Fibroblast of skin of left quadriceps (primary cell): Measurements from ENCODE around the gene PRCP.

Experiments used
- DNase-seq, 2 experiments: peaks; one replicate each; pipeline ENCODE4 v3.0.0-alpha.2; 2013; ENCODE audit warnings: low read depth in 2 of 2

The PRCP gene

DNA sequence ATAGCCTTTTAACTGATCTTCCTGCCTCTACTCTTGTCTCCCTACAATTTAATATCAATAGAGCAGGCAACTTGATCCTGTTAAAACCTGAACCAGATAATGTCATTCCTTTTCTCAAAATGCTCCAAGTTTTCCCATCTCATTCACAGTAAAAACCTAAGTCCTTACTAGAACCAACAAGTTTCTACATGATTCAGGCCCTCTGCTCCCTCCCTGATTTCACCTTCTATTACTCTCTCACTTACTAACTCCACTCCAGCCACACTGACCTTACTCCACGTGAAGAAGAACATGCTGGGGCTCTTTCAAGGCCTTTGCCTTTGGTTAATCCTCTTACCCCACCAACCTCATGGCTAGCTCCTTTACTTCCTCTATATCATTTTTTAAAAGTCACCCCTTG, 71.1 kb downstream of the PRCP start:
- DNase-seq = no peak

DNA sequence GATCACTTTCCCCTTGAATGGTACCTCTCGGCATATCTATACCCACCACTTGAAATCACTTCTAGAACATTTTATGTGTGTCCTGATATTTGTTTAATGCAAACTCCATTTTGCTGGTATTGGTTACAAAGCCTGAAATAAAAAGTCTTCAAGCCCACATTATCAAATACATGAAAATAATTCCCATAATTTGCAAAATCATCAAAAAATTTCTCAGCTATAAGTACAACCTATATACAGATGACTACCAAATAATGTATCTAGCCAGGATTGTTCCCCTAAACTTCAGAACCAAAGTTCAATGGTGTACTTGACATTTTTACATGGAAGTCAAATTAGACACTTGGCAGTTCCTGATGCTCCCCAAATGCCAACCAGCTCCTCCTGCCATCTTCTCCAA, 71.8 kb downstream of the PRCP start:
- no peak for DNase-seq

DNA sequence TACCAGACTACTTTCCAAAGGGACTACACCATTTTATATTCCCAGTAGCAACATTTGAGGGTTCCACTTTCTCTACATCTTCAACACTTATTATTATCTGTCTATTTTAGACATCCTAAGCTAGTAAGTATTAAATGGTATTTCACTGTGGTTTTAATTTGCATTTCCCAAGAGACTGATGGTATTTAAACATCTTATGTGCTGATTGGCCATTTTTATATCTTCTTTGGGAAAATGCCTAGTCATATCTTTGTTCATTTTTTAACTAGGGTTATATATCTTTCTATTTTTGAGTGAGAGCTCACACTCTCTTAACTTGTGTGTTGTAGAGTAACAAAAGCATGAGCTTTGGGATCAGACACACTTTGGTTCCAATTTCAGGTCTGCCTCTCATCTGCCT, 73.7 kb downstream of the PRCP start:
- peak; percentile 2 to 4 for DNase-seq

DNA sequence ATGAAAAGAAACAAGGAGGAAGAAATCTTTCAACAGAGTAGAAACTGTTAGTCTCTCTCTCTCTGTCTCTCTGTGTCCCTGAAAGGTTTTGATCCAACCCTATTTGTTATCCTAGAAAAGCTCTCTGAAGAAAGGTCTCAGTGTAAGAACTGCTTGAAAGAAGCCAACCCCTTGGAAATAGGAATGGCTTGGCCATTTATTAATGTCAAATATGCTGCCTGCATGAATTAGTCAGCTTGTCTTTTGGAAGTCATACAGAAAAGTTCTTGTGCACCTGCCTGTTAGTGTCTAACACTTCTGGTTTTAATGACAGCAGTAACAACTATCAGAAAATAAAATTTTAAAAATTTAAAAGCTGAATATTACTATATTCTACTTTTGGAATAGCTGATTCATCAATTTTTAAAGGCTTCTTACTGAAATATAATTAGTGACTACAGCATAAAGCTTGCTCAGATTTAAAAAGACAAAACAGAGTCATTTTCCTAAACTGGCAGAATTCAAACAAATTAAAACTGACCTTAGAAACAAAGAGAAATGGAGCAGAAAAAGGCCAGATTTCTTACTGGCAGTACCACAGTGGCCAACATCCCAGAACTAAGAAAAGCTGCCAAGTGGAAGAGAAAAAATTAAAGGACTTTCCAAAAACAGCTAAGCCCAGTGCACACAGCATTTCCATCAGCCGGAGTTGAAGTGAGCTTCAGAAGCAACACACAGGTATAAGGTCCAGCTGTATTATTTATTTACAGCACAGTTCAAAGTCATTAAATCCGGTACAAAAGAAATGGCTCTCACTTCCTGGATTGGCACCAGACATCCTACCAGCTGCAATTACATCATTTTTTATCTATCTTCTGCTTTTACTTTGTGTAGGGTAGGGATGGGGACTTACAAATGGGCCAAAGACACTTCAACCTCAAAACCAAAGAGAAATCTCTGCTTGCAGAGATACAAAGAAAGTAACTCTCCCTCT, 76.3 kb downstream of the PRCP start:
- no peak for DNase-seq

DNA sequence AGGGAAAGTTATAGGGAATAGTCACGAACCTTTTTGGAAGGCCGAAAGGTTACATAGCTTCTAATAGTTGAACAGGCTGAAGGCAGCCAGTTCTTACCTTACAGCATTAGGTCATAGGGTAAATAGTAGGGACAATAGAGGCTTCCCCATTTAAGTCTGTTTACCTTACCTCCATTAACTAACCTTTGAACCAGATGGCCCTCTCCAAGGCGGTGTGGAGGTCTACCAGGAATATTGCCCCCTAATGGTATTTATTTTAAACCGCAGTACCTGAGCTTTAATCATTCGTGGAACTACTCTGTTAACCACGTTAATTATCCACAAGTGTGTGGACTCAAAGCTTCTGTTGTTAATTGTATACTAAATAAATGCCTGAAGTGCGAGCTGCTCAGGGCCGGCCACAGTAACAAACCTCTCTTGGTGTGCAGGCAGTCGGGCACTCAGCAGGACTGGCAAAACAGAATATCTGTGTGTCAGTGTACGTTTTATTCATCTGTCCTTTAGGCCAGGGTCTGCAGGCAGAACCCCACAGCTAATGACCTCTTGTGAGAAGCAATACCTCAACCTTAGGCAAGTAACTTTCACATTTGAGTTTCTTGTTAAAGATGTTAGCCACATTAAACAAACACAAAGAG, 81.7 kb downstream of the PRCP start:
- no peak for DNase-seq

DNA sequence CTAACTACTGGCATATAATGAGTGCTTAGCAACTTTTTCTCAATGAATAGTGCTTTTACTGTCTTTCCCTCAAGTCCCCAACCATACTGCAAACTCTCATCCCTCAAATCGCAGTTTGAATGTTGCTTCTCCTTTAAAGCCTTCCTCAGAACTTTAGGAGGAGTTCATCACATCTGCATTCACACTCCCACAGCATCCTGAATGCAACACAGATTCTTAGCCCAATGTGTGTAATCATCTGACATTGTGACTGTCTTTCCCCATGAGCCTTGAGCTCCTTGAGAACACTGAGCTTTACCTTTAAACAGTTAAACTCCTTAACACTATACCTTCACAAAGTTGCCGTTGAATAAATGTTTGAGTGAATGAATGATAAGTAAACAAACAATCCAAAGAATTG, 84.8 kb downstream of the PRCP start:
- no peak for DNase-seq

DNA sequence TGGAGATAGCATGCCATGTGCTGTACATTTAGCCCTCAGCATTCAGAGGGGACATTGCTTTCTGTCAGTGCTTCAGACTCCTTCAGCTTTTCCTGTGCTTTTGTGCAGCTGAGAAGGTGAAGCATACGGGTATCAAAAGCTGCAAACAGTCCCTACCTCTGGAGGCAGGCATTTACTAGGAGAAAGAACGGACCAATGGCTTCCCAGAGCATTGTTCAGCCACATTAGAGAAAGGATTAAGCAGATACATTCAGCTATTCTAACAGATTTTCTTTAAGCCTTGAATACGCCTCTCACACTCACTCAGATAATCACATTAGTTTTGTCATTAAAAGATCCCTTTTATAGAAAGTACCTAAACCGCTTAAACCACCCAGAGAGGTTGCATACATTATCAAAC, 85.9 kb downstream of the PRCP start:
- no peak for DNase-seq

DNA sequence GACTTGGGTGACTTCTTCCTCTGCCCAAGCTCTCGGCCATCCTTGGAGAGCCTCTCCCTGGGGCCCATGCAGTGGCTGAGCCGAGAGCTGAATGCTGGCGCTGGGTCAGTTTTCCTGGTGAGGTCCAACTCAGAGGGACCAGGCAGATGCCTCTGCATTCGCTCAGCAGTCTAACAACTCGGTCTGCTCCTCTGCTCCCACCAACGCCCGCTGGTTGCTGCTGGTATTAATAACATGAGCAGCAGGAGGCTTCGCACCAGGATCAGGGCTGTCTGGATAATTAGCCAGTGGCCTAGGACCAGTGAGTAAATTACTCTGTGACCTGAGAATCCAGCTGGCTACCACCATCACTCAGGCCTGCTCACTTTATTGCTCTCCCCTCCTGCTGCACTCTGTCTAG, 88.9 kb downstream of the PRCP start:
- no peak for DNase-seq

DNA sequence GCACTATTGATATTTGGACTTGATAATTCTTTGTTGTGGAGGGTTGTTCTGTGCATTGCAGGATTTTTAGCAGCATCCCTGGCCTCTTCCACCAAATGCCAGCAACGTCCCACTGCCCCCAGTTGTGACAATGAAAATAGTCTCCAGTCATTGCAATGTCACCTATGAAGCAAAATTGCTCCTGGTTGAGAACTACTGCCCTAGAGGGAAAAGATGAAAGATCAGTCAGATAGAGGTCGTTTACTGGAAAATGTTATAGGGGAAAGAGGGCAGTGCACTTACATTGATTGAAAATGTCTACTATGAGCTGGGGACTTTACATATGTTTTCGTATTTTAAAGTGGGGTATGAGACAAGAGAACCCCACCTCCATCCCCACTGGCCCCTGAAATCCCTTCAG, 89.5 kb downstream of the PRCP start:
- DNase-seq = no peak

DNA sequence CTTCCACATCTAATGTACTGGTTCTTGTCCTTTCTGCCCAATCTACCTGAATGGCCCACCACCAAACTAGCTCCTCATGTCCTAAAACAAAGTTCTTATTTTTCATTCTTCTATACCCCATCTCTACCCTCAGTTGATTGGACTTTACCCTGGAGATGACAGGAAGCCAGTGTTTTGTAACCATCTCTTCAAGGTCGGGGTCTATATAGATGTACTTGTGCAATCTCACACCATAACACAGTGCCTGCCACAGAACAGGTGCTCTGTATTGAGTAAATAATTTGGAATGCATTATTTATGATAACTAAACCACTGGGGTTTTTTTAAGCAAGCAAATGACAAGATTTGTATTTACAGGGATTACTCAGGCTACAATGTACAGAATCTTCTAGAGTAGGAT, 89.9 kb downstream of the PRCP start:
- no peak for DNase-seq

DNA sequence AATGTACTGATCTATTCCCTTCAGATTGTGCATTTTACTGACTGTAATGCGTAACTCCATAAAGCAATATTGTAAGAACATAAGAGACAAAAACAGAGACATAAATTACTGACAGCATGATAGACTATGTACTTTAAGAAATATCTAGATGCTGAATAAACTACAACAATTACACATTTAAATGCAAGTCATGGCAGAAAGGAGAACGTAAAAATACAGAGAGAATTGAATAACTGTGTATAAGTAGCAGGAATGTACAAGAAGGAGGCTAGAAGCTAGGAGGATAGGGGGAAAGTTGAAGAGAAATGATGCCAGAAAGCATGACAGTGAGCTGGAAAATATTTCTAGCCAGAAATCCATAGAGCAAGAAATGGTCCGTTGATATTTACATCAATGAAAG, 92.6 kb downstream of the PRCP start:
- no peak for DNase-seq

DNA sequence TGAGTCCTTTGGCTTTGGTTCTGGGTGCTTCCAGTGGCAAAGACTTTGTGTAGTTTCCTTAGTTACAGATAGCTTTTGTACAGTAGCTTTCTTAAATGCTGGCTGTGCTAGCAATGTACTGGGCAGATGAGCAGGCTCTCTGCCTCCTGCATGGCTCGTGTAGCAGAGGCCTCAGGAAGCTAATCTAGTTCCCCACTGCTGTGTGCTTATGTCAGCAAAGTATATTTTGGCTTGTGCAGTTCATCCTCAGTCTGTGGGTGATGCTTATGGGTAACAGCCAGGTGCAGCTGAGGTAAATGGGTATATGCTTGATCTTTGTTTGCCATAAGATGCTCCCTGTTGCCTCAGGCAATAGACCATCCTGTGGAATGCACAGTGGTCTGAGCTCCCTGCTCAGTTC, 97.5 kb downstream of the PRCP start:
- no peak for DNase-seq

DNA sequence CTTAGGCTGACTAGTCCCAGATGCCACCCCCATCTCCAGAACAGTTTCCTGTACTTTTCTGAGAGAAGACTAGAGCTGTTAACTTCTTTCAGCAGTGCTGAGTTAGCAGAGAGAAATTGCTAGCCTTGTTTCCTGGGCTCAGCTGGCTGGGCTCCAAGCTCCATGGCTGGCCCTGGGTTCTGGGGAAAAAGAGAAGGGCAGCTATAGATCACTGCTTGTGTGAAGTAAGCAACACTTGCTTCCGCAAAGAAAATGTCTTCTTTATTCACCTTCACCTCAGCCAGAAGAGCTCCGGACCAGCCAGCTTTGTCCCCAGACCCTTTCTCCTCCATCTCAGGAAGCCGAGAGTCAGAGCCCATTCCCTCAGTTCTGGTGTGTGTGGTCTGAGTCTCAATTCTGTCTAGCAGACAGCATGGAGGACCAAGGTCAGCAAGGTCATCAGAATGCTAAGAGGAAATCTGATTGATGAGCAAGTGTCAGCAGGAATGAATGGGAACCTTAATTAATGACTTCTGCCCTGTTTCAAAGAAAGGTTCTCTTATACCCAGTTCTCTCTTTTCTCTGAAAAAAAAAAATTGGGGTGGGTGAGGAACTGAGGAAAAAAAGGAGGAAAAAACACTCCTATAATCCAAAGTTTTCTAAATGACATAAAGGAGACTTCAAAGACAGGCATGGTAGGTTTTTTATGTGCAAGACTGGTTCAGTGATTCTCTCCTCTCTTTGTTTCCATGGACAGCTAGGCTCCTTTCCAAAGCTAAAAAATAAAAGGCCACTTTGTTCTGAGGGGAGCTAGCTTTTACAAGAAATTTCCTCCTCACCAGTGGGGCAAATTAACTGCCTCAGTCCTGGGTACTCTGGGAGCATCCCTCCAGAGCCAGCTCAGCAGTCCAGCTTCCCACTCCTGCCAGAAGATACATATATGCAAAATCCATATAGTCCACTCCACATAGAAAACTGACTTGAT, 103.0 kb downstream of the PRCP start:
- no peak for DNase-seq

DNA sequence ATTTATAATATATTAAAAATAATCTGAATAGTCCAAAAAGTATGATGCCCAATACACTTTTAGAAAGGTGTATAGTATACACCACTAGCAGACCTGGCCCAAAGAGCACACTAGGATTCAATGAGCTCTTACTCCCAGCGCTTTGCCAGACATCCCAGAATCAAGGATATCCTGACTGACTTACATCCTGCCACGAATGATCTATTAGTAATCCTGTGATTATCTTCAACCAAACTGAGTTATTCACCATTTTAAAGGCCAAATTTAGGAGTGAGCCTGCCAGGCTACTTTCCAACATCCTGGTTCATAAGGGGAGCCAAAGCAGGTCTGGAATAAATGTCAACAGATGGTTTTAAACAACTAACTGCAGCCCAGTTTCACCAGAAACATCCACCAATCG, 105.7 kb downstream of the PRCP start:
- DNase-seq = no peak

DNA sequence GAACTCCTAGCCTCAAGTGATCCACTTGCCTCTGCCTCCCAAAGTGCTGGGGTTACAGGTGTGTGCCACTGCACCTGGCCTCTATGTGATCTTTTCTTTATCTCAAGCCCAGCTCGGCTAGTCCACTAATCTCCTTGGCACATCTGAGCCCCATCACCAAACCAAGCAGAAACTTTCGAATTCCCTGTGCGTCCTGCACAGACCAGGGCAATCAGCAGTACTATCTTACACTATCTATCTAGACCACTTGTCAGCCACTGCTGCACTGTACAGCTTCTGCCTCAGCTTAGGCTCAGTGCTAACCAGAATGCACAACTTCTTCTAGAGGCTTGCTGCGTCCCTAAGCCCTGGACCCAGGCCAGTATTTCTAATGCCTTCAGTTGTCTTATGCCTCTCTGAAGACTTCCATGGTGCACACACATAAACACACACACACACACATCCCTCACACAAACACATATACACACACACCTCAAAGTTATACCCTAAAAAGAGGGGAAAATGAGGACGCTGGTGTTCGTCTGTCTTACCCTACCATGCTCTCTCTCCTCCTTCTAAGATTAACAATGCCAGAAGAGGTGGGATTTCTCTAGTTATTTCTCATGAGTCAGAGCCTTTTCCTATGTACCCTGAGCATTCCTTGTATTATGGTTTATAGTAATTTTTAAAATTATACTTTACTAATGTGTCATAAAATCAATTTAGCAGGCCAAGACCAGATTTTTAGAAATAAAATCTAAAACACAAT, 107.2 kb downstream of the PRCP start:
- no peak for DNase-seq

DNA sequence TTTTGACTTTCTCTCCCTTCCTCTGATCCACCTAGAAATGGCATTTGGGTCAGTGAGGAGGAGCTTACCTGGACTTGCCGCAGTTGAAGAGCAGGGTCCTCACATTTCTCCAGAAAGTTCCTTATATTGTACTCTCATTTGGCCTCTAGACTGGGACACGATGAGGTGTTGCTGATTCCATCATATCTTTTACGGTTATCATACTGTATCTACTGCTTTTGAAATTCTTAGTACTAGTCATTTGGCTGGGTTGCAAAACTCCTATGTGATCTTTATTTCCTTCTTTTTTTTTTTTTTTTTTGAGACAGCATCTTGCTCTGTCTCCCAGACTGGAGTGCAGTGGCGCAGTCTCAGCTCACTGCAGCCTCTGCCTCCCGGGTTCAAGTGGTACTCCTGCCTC, 107.9 kb downstream of the PRCP start:
- DNase-seq = no peak

DNA sequence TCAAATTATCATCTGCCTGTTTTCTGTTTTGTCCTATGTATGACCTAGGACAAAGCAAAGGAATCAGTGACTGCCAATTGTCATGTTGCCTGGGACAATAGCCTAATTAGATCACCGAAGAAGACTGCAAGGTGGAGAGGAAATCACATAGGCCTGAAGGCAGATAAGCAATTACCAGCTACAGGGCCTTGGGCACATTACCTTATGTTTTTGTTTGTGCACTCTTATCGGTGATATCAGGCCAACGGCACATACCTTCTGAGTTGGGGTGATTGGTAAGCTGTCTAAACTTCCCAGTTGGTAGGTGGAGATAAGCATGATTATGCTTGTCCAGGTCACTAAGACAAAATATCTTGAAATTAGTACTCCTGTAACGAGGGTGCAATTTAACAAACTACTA, 108.5 kb downstream of the PRCP start:
- DNase-seq = no peak

DNA sequence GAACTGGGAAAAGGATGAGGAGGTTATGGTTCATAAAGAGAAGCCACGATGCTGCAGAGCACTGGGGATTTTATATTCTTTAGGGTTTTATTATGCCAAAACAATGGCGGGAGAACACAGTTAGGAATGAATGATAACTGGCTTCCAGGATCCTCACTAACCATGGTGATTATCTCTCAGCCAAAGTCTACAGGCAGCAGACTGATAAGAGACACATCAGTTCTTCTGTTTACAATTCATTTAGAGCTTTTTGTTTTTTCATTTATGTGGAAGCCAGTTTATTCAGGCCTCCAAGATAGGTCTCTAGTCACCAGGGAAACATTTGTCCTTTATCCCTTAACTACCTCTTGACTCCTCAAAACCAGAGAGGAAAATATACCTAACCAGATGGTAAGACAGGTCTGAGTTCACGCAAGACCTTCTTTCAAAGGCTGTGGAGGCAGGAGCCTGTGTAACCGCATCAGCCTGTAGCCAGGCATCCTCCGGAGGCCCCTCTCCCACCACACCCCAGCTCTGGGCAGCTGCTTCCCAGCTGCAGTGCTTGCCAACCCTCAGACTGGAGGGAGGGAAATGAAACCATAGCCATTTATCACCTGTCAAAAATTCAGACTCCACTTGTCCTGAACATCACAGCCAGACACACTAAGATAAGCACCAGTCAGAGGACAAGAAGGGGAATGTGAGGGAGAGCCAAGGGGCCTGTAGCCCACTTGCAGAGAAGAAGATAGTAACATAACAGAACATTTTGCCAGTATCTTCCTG, 109.3 kb downstream of the PRCP start:
- no peak for DNase-seq

DNA sequence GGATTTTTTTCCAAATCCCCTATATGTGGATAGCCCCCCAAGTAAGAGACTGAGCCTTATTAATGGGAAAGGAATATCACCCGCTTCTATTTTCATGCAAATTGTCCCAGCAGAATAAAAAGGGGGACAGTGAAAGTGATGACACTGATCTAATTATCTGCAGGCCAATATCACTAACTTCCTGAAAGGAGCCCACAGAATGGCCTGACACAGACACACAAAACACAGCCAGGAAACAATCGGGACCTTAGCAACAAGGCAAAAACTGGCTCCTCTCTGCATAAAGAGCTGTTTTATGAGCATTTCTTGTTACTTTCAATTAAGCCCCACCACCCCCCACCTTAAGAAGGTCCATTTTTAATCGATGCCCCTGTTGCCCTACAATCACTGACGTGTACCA, 112.2 kb downstream of the PRCP start:
- DNase-seq = no peak

DNA sequence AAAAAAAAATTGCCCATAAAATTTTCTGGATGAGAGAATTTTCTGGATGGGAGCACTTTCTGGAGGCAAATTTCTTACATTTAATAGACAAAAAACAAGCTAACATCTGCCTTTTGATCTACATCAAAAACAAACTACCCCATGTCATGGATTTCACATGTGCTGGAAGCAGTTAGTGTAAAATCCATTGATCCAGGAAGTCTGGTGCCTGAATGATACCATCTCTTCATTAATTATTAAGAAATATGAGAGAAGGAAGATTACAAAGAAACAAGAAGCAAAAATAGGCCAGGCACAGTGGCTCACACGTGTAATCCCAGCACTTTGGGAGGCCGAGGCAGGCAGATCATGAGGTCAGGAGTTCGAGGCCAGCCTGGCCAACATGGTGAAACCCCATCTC, 113.4 kb downstream of the PRCP start:
- DNase-seq = no peak

DNA sequence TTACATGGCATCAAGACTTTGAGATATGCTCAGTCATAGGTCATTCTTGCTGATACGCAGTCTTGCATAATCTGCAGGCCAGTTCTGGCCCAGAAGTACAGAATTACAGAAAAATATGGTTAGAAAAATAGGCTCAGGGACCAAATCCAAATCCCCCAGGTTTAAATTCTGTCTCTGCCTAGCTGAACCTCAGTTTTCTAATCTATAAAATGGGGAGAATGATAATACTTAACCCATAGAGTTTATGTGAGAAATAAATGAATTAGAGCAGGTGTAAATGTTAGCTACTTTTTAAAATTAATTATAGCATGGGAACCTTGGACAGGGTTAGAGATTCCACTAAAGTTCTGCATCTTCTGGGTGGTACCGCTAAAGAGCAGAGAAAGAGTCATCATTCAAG, 114.2 kb downstream of the PRCP start:
- DNase-seq = no peak
